ENCODE measurements around the gene LHB.
A peak's percentile ranks its signal among the peaks of the same experiment; 100 is the strongest.
"Not testable (repeated sequence)": the region's sequence is repeated elsewhere in the genome, so short reads cannot be mapped to it uniquely, and the experiment has no call there.

The LHB gene

GRCh38 chr19:49038557-49039276 is 21.8 kb upstream of the LHB start:
- DNase-seq (ENCODE audit: low read depth in 1 of 2, low spot score in 1 of 2): not testable (repeated sequence)

- DNase-seq (ENCODE audit: low read depth in 1 of 2, low spot score in 1 of 2): not testable (repeated sequence)
Measured at GRCh38 chr19:49038111-49038510, 21.2 kb upstream of the LHB start.

GRCh38 chr19:49036815-49037214 is 19.9 kb upstream of the LHB start, which contains the start of gene CGB1:
TSS of gene CGB1 (minus strand) at chr19:49036895. CDS start at chr19:49036711, 184 bp downstream.
- DNase-seq (ENCODE audit: low read depth in 1 of 2, low spot score in 1 of 2): not testable (repeated sequence)

- peak in 1 of 2 donors; percentile 24 for DNase-seq (ENCODE audit: low read depth in 1 of 2, low spot score in 1 of 2)
Measured at GRCh38 chr19:49031642-49032301, 14.9 kb upstream of the LHB start, which contains the start of gene CGB2. TSS of gene CGB2 (plus strand) at chr19:49031890. CDS start at chr19:49032096, 206 bp downstream.

- not testable (repeated sequence) for DNase-seq (ENCODE audit: low read depth in 1 of 2, low spot score in 1 of 2)
Measured at GRCh38 chr19:49030323-49030722, 13.4 kb upstream of the LHB start.

- not testable (repeated sequence) for DNase-seq (ENCODE audit: low read depth in 1 of 2, low spot score in 1 of 2)
Measured at GRCh38 chr19:49029749-49030148, 12.9 kb upstream of the LHB start.

- not testable (repeated sequence) for DNase-seq (ENCODE audit: low read depth in 1 of 2, low spot score in 1 of 2)
Measured at GRCh38 chr19:49028686-49029085, 11.8 kb upstream of the LHB start.

- not testable (repeated sequence) for DNase-seq (ENCODE audit: low read depth in 1 of 2, low spot score in 1 of 2)
Measured at GRCh38 chr19:49025599-49025998, 8.7 kb upstream of the LHB start.

GRCh38 chr19:49025088-49025487 is 8.2 kb upstream of the LHB start:
- DNase-seq (ENCODE audit: low read depth in 1 of 2, low spot score in 1 of 2): not testable (repeated sequence)

- not testable (repeated sequence) for DNase-seq (ENCODE audit: low read depth in 1 of 2, low spot score in 1 of 2)
Measured at GRCh38 chr19:49024233-49024632, 7.3 kb upstream of the LHB start, which contains the start of gene CGB3. TSS of gene CGB3 (minus strand) at chr19:49024333. CDS start at chr19:49023971, 362 bp downstream.

- no peak for DNase-seq (ENCODE audit: low read depth in 1 of 2, low spot score in 1 of 2)
Measured at GRCh38 chr19:49022116-49022515, 5.2 kb upstream of the LHB start.

- DNase-seq (ENCODE audit: low read depth in 1 of 2, low spot score in 1 of 2): no peak
Measured at GRCh38 chr19:49020931-49021895, 4.3 kb upstream of the LHB start.

- DNase-seq (ENCODE audit: low read depth in 1 of 2, low spot score in 1 of 2): no peak
Measured at GRCh38 chr19:49020342-49020741, 3.5 kb upstream of the LHB start.

GRCh38 chr19:49019242-49019932 is 2.5 kb upstream of the LHB start:
- DNase-seq (ENCODE audit: low read depth in 1 of 2, low spot score in 1 of 2): peak; percentile 37 to 55

- not testable (repeated sequence) for DNase-seq (ENCODE audit: low read depth in 1 of 2, low spot score in 1 of 2)
Measured at GRCh38 chr19:49018388-49019241, 1.7 kb upstream of the LHB start.

- peak; percentile 45 to 54 for DNase-seq (ENCODE audit: low read depth in 1 of 2, low spot score in 1 of 2)
Measured at GRCh38 chr19:49017666-49018351, 918 bp upstream of the LHB start.

- DNase-seq (ENCODE audit: low read depth in 1 of 2, low spot score in 1 of 2): no peak
Measured at GRCh38 chr19:49016067-49016839, 638 bp downstream of the LHB start.

GRCh38 chr19:49014870-49015255 is 2.0 kb downstream of the LHB start:
- no peak for DNase-seq (ENCODE audit: low read depth in 1 of 2, low spot score in 1 of 2)

All from stimulated activated CD4-positive, alpha-beta T cell treated with anti-CD3 and anti-CD28 coated beads, Interleukin-15, amount 100 ng/mL, for 1 hour (primary cell).